Adrenal gland (tissue), 12 donors: ENCODE data around the gene ST8SIA1. TPM values are rescaled to one million over a fixed set of nuclear protein-coding genes. Genes with fewer than 3 reads are reported as not detected.

Experiments
- DNase-seq, 7 donors: peaks; one replicate each; pipeline ENCODE4 v3.0.0-alpha.2; 2019 to 2020
- H3K27ac ChIP-seq, 5 donors: fragments of 200-600 bp; sonication (generic) in 4 of 5; 1 replicate in 3 of 5; 2 replicates in 2 of 5; pipeline versions ENCODE4 v1.5.1 to v1.8.0; 2016 to 2020; ENCODE audit warnings: mild to moderate bottlenecking in 1 of 5
- H3K27me3 ChIP-seq: fragments of 200-600 bp; 2 replicates; pipeline ENCODE4 v1.8.0; 2021
- H3K36me3 ChIP-seq, 2 donors: fragments of 200-600 bp; replicated peaks in 1 of 2; 1 replicate in 1 of 2; 2 replicates in 1 of 2; pipeline versions ENCODE4 v1.5.1 to v1.8.0; 2018 to 2022
- H3K4me1 ChIP-seq, 2 donors: fragments of 200-600 bp; replicated peaks in 1 of 2; 1 replicate in 1 of 2; 2 replicates in 1 of 2; pipeline versions ENCODE4 v1.5.1 to v1.8.0; 2018 to 2021
- H3K4me3 ChIP-seq, 4 donors: fragments of 200-600 bp; sonication (generic) in 3 of 4; one replicate each; pipeline ENCODE4 v1.5.1; 2016 to 2018
- H3K9me3 ChIP-seq, 3 donors: fragments of 200-600 bp; sonication (generic) in 1 of 3; replicated peaks in 1 of 3; 1 replicate in 2 of 3; 2 replicates in 1 of 3; pipeline versions ENCODE4 v1.5.1 to v1.8.0; 2016 to 2021
- CTCF ChIP-seq, 6 experiments: fragments of 450-650 bp in 4 of 6; fragments of 200-600 bp in 2 of 6; sonication (generic) in 1 of 6; IDR thresholded peaks; 1 replicate in 5 of 6; 2 replicates in 1 of 6; pipeline versions ENCODE4 v1.5.1 to v1.8.0; 2016 to 2021; ENCODE audit warnings: antibody characterized with exemption in 6 of 6, mild to moderate bottlenecking in 2 of 6, moderate library complexity in 1 of 6
- POLR2A ChIP-seq, 2 donors: fragments of 450-650 bp; IDR thresholded peaks; one replicate each; pipeline ENCODE4 v1.6.1; 2017; ENCODE audit warnings: antibody characterized with exemption in 2 of 2, mild to moderate bottlenecking in 2 of 2, moderate library complexity in 1 of 2
- WGBS, 4 donors: extraction: QIAGEN DNeasy Blood & Tissue Kit in 2 of 4; methylation state at CpG; one replicate each; pipeline versions ENCODE4 v1.1.5 to v1.1.7; 2013 to 2017; 5-methylcytosine and 5-hydroxymethylcytosine counted together
- intact Hi-C, 2 donors: fragments of 100-400 bp; cut with DNase I; formaldehyde crosslinking; loops; one replicate each; pipeline versions ENCODE4 v1.14.1 to v1.15.0; 2022 to 2023
- polyA plus RNA-seq, 3 donors: library from polyadenylated mRNA; stranded (reverse); fragments of 200-250 nt in 2 of 3; fragments of 350-450 nt in 1 of 3; fragmentation: Illumina TruSeq in 1 of 3; extraction: RNeasy Lipid Tissue Mini Kit (QIAGEN cat#74804) in 1 of 3; gene quantifications; one replicate each; pipeline ENCODE4 v1.2.3, GENCODE V29; 2013 to 2014
- total RNA-seq, 9 donors: library from RNA; depleted of rRNA in 4 of 9; stranded (reverse); fragments of >200 nt in 4 of 9; fragments of 120-200 nt in 1 of 9; fragmentation: NEBNext Ultra II Directional in 1 of 9; extraction: Animal tissue kit (Norgen Biotek cat#: 25700) in 1 of 9; gene quantifications; one replicate each; pipeline versions ENCODE4 v1.1.0 to v1.2.4, GENCODE V29; 2013 to 2023
- donor health status: healthy with polysubstance abuse.
- donor health status: Bipolar disorder and iron deficiency.
- donor health status: DM: yes; HTN: yes; CAD: no.
- donor health status: DM: no; HTN: no; CAD: no.
- donor health status: DM: no; HTN: no; CAD: no.
- donor health status: DM: yes; HTN: yes; CAD: no.

ST8SIA1 gene
- total and polyA plus RNA-seq, 12 donors, result 3.1 to 37.8 (median 11.8) TPM

GRCh38 chr12:22374508-22374907, 40.0 kb upstream of the ST8SIA1 start:
- no peak for DNase-seq

GRCh38 chr12:22372277-22372837, 37.9 kb upstream of the ST8SIA1 start:
- no peaks in the 10 kb centered on the region for H3K27me3 ChIP-seq
- H3K4me1 ChIP-seq, result no peaks in the 10 kb centered on the region
- H3K9me3 ChIP-seq, result no peaks in the 10 kb centered on the region
- TF ChIP-seq CTCF (IDR thresholded peaks at IDR 0.05) (no peak), POLR2A (IDR thresholded peaks at IDR 0.05) (no peak)
- no peak for DNase-seq
- no peaks in the 10 kb centered on the region for H3K36me3 ChIP-seq
- no peak overlapping the region for H3K27ac ChIP-seq
- intact Hi-C loops, result no loop called here
- no peak overlapping the region for H3K4me3 ChIP-seq

More at GRCh38 chr12:22374508-22374907, 40.0 kb upstream of the ST8SIA1 start:
- Histone ChIP-seq H3K9me3 (no peaks in the 10 kb centered on the region), H3K4me3 (no peak overlapping the region), H3K4me1 (no peaks in the 10 kb centered on the region), H3K27me3 (no peaks in the 10 kb centered on the region), H3K36me3 (no peaks in the 10 kb centered on the region), H3K27ac (no peak overlapping the region)
- TF ChIP-seq CTCF (IDR thresholded peaks at IDR 0.05), result no peak
- no peak for TF ChIP-seq POLR2A (IDR thresholded peaks at IDR 0.05)
- WGBS, 4 donors, result 42 to 50% (median 47%) methylated on average over 2 of the region's 2 CpGs
- intact Hi-C loops, result no loop called here

GRCh38 chr12:22366181-22366580, 31.7 kb upstream of the ST8SIA1 start:
- intact Hi-C loops, result no loop called here
- Histone ChIP-seq H3K27me3 (no peaks in the 10 kb centered on the region), H3K36me3 (no peaks in the 10 kb centered on the region), H3K9me3 (no peaks in the 10 kb centered on the region), H3K27ac (no peak overlapping the region), H3K4me3 (no peak overlapping the region), H3K4me1 (no peaks in the 10 kb centered on the region)
- DNase-seq, result no peak
- 61 to 80% (median 68%) methylated on average over 3 to 5 of the region's 5 CpGs for WGBS, 4 donors
- TF ChIP-seq CTCF (IDR thresholded peaks at IDR 0.05) (no peak), POLR2A (IDR thresholded peaks at IDR 0.05) (no peak)

GRCh38 chr12:22361785-22362184, 27.3 kb upstream of the ST8SIA1 start:
- 67 to 84% (median 78%) methylated on average over 4 of the region's 4 CpGs for WGBS, 4 donors

More at GRCh38 chr12:22361785-22362184, 27.3 kb upstream of the ST8SIA1 start:
- H3K36me3 ChIP-seq, result no peaks in the 10 kb centered on the region
- intact Hi-C loops, result no loop called here
- no peaks in the 10 kb centered on the region for H3K27me3 ChIP-seq
- no peak overlapping the region for H3K4me3 ChIP-seq
- no peak for DNase-seq
- TF ChIP-seq CTCF (IDR thresholded peaks at IDR 0.05) (no peak), POLR2A (IDR thresholded peaks at IDR 0.05) (no peak)
- peaks cover 0 to 3% (median 0%) of the 10 kb centered on the region in 3 donors for H3K9me3 ChIP-seq
- no peak overlapping the region for H3K27ac ChIP-seq
- H3K4me1 ChIP-seq, result no peaks in the 10 kb centered on the region
